Stimulated activated CD4-positive, alpha-beta T cell treated with anti-CD3 and anti-CD28 coated beads, TNF-alpha, amount 100 ng/mL, for 48 hours (primary cell): ENCODE data around the gene AK5.
"Not testable (repeated sequence)": the region's sequence is repeated elsewhere in the genome, so short reads cannot be mapped to it uniquely, and the experiment has no call there.

ENCODE experiments used
- DNase-seq, 3 donors: peaks; one replicate each; pipeline ENCODE4 v3.0.0-alpha.2; 2020; ENCODE audit warnings: low read depth in 3 of 3

Gene AK5

DNA sequence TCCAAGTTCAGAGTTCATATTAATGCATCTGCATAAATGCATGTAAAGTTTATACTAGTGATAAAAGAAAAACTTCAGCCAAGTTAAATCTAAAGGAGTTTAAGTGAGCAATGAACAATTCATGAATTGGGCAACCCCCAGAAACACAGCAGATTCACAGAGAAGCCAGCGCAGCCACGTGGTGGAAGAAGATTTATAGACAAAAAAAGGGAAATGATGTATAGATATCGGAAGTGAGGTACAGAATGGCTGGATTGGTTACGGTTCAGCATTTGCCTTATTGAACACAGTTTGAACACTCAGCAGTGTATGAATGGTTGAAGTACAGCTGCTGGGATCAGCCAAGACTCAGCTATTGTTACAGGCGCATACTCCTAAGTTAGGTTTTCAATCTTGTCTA, 5.7 kb downstream of the AK5 start:
- DNase-seq, result no peak

DNA sequence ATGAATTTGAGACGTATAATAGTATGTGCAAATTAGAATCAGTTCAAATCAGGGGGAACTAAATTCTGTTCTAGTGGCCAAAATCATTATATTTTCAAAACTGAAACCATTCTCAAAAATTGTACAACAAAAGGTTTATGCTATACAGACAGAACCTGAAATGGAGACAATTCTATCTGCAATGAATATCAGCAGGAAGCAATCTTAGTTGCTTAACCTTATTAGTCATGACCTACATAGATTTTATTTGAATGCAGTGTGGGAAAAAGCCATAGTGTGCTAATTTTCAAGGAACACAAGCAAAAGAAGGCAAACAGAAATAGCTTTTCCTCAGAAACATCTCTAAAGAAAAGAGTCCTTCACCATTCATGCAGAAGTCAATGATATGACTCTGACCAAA, 6.5 kb downstream of the AK5 start:
- no peak for DNase-seq

- no peak for DNase-seq
Measured at GRCh38 chr1:77290576-77290975, 8.8 kb downstream of the AK5 start.

GRCh38 chr1:77292551-77292950, 10.7 kb downstream of the AK5 start:
- DNase-seq, result no peak

- DNase-seq, result no peak
Measured at GRCh38 chr1:77300566-77300965, 18.7 kb downstream of the AK5 start.

DNA sequence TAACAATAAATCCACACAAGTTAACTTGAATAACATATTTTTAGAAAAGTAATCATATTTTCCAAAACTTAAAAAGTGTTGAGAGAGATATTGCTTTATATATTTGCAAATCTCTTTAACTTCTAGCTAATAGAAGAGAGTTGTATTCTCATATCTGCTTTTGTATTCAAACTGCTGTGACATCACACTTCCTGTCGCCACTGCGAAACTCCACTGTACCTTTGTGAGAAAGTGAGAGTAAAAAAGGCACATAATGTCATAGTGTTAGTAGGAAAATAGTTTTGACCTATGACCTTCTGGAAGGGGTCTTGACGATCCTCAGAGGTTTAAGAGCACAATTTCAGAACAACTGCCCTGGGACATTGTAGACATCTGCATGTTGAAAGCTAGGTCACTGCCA, 21.6 kb downstream of the AK5 start:
- DNase-seq, result no peak

DNA sequence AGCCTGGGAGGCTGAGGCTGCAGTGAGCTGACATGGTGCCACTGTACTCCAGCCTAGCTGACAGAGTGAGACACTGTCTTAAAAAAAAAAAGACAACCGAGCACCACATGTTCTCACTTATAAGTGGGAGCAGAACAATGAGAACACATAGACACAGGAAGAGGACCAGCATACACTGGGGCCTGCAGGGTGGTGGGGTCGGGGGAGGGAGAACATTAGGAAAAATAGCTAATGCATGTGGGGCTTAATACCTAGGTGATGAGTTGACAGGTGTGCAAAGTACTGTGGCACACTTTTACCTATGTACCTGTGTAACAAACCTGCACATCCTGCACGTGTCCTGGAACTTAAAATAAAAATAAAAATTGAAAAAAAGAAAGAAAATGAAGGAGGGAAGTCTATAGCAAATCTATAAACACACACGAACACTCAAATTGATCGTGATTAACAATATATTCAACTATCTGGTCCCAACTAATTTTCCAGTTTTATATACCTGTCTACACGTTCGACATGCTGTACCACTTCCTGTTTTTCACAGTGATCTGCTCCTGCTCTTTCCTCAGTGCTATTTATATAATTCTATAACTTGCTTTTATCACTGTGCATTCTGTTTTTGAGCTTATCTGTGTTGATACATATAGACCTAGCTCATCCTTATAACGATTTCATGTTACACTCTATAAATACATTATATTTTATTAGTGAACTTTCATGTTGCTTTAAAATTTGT, 27.2 kb downstream of the AK5 start:
- DNase-seq, result no peak

DNA sequence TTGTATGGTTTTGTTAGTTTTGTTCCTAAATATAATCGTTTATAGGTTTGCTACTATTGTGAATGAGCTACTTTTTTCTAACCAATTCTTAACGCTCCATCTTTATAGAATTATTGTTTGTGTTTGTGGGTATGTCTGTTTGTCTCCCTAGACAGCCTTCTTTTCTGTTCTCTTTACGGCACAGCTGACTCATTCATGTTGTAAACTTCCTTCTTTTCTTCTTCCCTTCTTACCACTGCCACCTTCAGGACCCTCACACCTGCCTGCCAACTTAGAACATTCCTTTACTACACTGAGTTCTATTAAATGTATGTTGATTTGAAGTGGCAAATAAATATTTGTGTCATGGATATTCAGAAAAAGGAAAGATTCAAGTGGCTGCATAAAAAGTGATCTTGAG, 29.1 kb downstream of the AK5 start:
- DNase-seq, result no peak

DNA sequence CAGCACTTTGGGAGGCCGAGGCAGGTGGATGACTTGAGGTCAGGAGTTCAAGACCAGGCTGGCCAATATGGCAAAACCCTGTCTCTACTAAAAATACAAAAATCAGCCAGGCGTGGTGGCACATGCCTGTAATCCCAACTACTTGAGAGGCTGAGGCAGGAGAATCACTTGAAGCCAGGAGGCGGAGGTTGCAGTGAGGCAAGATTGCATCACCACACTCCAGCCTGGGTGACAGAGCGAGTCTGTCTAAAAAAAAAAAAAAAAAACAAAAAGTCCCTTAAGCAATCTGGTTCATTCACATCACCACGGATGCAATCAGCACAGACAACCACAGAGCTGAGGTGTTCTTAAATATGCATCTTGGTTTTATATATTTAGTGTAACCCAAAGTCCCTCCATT, 30.5 kb downstream of the AK5 start:
- not testable (repeated sequence) for DNase-seq

DNA sequence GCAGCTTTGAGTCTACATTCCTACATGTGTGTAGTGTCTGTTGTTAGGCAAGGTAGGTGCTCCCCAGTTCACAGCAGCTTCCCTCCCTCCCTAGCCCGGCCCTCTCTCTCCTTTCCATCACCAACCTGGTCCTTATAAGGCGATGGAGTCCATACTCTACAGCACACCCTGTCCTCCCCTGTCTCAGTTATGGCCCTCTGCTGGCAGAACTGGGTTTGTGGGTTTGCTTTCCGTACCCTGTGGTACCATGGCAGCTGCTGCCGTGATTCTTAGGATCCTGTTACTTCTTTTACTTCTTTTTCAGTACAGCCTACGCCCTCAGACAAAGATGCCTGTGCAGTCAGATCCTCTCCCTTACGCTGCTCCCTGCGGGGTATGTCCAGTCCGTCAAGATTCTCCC, 31.7 kb downstream of the AK5 start:
- DNase-seq, result no peak

DNA sequence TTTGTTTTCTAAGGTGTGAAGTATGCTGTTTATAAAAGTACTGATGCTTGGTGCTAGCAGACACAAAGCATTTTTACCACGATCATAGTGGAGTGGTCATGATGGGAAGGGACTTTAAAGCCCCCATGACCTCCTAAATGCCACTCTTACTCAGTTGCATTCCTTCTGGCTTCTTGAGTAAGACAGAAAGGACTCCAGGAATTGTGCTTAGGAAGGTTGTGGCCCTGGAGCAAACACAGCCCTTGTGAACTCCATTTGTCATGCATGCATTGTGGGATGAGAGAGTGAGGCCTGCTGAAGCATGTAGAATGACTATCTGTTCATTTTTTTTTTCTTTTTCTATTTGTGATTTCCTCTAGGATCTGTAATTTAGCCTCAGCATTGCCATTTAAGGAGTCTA, 34.2 kb downstream of the AK5 start:
- DNase-seq, result no peak

- no peak for DNase-seq
Measured at GRCh38 chr1:77316966-77317365, 35.1 kb downstream of the AK5 start.

DNA sequence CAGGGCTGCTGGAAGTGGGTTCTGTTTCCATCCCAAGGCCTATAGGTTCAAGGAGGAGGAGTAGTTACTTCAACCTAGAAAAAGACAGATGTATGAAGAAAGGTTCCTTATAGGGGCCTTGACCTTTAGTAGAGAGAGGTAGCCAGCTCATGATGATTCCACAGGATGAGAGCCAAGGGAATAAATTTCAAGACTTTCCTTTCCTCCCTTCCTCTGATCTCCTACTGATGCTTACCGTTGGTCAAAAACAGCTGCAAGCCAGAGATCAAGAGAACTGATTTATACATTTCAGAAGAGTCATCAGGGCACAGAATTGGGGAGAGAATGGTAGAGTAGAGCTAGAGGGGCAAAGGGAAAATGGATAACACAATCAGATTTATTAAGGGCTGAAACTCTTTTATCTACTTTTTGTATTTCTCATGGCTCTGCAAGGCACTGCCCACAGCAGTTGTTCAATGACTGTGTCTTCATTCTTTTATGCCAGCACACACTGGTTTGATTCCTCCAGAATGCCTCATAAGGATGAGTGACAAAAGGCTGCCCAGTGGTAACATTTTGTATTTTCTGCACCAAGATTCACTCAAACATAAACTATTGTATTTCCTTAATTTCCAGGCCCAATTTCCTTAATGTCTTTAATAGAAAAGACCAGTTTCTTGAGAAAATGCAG, 37.4 kb downstream of the AK5 start:
- DNase-seq, result no peak

DNA sequence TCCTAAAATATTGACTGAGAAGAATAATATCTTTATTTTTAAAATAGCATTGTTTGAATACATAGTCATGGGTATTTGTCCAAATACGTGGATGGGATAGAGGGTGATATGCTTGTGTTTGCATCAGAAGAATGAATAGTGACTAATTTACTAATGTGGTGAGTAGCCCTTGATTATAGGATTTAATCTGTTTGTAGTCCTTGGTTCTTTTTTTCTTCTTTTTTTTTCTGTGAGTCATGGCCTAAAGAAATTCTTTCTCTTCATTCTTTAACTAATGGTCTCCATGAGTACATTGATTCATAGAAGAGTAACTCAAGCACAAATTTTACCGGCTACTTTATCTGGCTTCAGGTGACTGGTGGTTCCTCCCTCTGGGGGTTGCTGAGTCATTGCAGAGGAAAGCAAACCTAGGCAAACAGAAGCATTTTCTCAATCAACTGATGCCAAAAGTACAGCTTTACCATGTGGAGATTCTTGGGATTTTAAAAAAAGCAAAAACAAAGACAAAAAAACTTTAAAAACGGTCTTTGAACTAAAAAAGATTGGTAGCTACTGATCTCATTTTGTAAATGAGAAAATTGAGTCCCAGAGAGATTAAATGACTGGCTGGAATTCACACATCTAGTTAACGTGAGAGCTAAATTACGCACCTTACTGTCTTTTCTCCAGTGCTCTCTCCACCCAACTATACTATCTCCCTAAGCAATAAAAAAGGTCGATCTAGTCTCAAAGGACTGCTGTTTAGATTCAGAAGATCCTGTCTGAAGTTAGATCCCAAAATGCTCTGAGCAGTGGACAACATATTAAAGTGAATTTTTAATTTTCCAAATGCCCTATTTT, 40.5 kb downstream of the AK5 start:
- DNase-seq, result no peak

DNA sequence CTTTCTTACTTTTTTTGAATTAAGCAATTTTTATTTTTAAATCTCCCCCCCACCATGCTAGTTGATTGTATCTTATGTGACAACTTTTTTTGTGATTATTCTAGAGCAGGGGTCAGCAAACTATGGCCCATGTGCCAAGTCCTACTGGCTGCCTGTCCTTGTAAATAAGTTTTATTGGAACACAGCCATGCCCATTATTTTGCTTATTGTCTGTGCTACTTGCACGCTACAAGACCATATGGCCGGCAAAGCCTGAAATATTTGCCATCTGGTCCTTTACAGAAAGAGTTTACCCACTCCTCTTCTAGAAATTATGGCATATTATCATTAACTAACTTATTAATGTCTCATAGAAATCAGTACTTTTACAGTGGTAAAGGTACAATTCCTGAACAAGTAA, 51.7 kb downstream of the AK5 start:
- no peak for DNase-seq

- DNase-seq, result no peak
Measured at GRCh38 chr1:77336729-77337128, 54.9 kb downstream of the AK5 start.

DNA sequence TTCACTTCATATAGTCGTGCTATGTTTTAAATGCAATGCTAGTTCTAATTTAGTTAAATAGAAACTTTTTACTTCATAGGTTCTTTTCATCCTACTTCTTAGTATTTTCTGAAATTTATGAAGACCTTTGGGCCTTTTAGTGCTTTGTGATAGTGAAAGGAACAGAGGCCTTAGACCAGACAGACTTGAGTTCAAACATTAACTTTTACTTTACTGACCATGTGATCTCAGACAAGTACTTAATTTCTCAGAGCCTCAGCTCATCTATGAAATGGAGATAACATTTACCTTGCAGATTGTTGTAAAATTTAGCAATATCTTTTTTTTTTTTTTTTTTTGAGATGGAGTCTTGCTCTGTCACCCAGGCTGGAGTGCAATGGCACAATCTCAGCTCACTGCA, 57.5 kb downstream of the AK5 start:
- no peak for DNase-seq

- no peak for DNase-seq
Measured at GRCh38 chr1:77341195-77341594, 59.4 kb downstream of the AK5 start.

- no peak for DNase-seq
Measured at GRCh38 chr1:77342745-77343144, 60.9 kb downstream of the AK5 start.

DNA sequence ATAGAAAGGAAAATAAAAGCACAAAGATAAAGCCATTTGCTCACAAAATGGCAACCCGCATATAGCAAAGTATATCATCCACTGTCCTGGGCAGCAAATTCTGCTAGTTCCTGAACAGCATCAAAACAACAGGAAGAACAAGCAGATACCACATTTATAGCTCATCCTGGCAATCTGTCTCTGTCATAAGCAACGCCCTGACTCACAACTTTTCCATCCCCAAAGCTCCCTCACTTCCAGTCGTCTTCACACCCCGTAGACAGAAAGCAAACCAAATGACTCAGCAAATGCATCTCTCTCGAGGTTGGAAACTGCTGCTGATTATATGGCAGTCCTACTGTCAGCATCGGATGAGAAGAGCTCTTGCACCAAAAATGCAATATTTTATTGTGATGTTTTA, 65.8 kb downstream of the AK5 start:
- DNase-seq, result peak in 2 of 3 donors; percentile 8 to 22

GRCh38 chr1:77348549-77348948, 66.7 kb downstream of the AK5 start:
- no peak for DNase-seq

GRCh38 chr1:77349275-77349674, 67.5 kb downstream of the AK5 start:
- no peak for DNase-seq
